Activated CD4-positive, alpha-beta T cell treated with anti-CD3 and anti-CD28 coated beads, Interleukin-2, amount 50 U/mL, for 16 hours (primary cell): ENCODE results near the gene NHLRC1.

Experiments
- DNase-seq: peaks from one replicate; pipeline ENCODE4 v3.0.0-alpha.2; 2020

Gene NHLRC1

GRCh38 chr6:18138906-18139305 is 16.4 kb upstream of the NHLRC1 start:
- no peak for DNase-seq

DNA sequence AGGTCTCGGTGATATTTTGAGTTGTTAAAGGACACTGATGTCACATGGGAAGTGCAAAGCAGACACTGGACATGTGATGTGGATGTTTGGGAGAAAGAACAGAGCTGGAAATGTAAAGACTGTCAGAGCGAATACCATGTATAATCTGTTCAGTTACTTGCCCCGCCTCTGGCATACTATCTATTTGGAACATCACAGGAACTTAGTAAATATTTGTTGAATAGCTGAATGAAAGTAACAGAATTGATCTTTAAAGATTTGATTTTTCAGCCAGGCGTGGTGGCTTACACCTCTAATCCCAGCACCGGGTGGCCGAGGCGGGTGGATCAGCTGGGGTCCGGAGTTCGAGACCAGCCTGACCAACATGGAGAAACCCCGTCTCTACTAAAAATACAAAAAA is 13.8 kb upstream of the NHLRC1 start:
- DNase-seq, result no peak

DNA sequence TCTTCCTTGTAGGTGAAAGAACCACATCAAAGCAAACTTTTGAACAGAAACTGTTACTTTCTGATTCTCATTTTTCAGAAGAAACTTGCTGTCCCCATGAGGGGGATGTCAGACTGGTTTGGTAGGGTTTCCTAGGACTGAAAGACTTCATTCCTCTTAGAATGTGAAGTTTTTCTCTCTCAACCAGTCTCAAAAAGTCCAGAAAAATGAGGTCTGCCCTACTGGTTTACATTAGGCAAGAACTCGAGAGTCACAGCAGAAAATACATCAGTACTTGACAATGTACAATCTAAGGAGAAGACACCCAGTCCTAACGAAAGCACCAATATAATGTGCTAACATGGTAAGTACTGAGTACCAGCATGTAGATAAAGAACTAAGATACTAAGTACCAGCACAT is 12.7 kb upstream of the NHLRC1 start:
- DNase-seq, result no peak

- DNase-seq, result no peak
Observed at GRCh38 chr6:18132346-18132745, 9.9 kb upstream of the NHLRC1 start.

- DNase-seq, result no peak
Observed at GRCh38 chr6:18126121-18126520, 3.6 kb upstream of the NHLRC1 start.

- no peak for DNase-seq
Observed at GRCh38 chr6:18121580-18122127, 823 bp downstream of the NHLRC1 start.

GRCh38 chr6:18119236-18119635 is 3.2 kb downstream of the NHLRC1 start:
- no peak for DNase-seq

- no peak for DNase-seq
Observed at GRCh38 chr6:18118330-18118729, 4.1 kb downstream of the NHLRC1 start.

DNA sequence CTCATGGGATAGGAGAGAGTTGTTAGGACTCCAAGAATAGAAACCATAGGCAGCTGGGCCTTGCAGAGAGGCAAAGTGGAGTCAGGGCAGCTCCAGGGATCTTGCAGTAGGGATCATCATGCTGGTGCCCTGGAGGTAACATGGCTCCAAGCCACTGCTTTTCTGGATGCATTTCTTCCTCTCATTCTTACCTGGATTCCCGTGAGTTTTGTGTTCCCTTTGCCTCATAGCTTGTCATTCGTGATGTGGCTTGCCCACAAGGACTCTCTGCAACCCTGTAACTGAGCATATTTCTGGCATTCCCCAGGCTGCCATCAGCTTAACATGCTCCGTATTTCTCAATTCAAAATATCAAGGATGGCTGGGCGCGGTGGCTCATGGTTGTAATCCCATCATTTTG is 5.3 kb downstream of the NHLRC1 start:
- no peak for DNase-seq

DNA sequence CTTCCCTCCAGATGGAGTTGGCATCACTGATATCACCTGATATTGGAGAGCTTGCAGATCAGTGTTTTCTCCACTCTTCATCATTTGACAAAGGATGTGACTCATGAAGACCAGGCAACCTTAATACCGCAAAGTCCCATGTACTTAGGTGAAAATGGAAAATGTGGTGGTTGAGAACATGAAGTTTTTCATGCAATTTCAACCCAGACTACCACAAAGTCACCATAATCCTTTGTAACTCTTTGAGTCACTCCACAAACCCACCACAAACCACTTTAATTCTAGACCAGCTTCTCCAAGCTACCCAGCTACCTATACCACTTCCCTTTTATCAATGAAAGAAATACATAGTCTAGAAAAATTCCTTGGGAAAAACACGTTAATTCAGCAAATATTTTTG is 7.1 kb downstream of the NHLRC1 start:
- DNase-seq, result peak; percentile 81

- no peak for DNase-seq
Observed at GRCh38 chr6:18110162-18110561, 12.3 kb downstream of the NHLRC1 start.

GRCh38 chr6:18107061-18107460 is 15.4 kb downstream of the NHLRC1 start:
- DNase-seq, result no peak

DNA sequence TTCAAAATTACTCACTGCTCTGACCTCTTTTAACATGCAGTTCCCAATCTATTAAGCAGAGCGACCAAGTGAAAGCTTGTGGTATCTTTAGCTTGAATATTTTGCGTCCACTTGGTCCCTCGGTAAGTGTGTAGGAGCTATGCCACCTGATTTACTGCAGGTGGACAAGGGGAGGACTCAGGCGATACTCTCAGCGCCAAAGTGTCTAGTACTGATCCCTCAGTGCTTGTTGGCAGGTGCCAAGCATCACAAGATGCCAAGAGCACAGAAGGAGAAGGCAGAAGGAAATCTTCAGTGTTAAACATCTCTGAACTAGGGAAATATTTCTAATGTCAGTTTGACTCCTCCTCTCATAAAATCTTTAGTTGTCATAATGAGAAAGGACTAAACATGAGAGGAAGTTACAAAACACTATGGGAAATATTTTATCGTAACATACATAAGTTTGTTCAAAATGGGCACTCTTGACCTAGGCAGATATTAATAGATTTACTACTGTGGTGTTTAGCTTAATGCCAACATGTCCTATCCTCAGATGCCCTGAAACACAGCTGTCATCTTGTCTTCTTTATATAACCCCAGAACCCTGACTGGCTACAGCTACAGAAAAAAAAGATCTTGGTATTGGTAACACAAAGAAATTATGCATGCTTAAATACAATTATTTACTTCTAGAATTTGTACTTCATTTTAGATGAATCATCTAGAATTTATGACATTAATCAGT is 19.5 kb downstream of the NHLRC1 start:
- no peak for DNase-seq

GRCh38 chr6:18101873-18102272 is 20.6 kb downstream of the NHLRC1 start:
- no peak for DNase-seq

- no peak for DNase-seq
Observed at GRCh38 chr6:18101271-18101670, 21.2 kb downstream of the NHLRC1 start.

- DNase-seq, result no peak
Observed at GRCh38 chr6:18100296-18100695, 22.2 kb downstream of the NHLRC1 start.

DNA sequence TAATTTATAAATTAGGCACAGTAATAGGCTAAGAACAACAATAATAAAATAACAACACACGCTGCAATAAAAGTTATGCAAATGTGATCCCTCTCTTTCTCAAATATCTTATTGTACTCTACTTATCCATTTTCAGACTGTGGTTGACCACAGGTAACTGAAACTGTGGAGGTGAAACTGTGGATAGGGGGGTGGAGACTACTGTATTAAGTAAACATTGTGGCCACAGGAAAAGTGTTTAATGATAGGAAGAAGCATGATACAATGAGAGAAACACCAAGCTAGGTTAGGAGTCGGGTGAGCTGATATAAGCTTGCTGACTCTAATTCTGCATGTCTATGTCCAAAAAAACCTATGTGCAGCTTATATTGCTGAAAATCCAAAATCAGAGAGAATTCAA is 23.0 kb downstream of the NHLRC1 start:
- peak; percentile 5 for DNase-seq

DNA sequence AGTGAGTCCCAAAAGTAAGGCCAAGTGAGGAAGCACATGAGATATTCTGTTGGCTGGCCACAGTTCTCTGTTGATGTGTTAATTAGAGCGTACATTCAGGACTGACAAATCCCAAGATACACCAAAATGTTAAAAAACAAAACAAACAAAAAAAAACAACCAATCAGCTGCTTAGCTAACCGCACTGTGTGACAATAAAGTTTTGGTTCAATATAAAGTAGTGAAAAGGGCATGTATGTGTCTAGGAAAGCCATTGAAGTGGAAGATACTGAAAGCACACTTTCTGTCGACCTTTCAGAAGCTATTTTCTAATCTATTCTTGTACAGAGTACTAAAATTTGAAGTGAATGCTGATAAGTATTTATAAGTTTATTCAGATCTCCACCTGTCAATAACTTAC is 26.1 kb downstream of the NHLRC1 start:
- no peak for DNase-seq

DNA sequence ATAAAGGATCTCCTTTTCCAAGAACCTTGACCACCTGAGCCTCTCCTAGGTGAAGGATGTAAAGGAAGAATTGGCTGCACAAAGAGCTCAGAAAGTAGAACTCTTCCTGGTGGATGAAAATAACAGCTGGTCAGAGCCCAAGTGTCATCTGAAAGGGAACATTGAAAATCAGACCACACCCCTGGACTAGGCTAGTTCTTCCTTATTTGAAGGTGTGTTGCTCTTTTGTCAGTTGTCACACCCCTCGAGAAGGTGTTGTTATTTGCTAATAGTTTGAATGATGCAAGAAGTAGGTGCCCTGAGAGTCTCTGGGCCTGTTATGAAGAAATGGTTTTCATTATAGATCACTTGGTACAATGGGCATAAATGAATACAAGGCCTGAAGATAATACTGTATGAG is 31.1 kb downstream of the NHLRC1 start:
- DNase-seq, result no peak

DNA sequence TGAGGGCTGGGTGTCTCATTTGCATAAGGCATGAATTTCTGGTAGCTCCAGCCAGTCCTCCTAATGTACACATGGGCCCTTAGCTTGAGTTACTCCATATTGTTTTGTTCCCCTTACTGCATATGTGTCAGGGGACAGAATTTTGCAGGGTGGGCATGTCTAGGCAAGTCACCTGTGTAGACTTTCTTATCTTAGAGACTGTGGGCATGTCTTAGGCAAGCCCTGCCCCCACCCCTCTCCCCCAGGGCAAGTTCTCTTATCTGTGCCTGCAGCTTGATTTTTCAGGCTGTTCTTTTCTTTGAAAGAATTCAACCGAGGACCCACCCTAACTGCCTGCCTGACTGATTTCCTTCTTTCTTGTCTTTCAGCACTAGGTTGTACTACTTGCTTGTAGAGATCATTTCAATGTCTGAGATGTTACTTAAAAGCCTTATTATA is 32.1 kb downstream of the NHLRC1 start:
- no peak for DNase-seq

DNA sequence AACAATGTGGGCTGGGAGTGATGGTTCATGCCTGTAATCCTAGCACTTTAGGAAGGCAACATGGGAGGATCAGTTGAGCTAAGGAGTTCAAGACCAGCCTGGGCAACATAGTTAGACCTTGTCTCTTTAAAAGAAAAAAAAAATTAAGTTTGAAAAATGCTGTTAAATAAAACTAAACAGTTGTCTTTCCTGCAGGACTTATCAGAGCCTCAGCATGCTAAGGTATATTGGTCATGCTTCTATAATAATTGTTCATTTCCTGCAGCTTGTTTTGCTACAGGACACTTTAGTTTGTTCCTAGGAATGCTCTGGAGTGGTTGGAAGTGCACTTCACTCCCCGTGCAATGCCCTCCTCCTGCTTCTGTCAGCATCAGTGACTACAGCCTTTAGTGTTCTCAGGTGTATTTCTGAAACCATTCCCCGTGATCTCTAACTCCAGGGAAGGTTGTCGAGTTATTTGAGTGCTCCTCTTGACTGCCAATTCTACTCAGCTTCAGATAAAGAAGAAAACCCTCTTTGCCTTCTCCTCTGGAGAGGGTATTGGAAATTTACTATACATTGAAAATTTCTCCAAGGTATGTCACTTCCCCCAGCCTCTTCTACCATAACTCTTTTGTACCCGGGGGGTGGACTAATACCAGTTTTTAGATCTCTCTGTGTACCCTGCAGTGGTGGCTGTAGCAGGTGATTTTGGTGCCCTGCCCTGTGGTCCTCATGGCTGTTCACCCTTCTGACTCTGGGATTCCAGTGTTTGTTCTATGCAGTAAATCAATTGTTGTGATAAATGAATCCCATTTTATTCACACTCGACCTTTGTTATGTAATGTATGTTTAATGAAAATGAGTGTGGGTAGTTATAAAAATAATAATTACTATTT is 33.8 kb downstream of the NHLRC1 start:
- no peak for DNase-seq

DNA sequence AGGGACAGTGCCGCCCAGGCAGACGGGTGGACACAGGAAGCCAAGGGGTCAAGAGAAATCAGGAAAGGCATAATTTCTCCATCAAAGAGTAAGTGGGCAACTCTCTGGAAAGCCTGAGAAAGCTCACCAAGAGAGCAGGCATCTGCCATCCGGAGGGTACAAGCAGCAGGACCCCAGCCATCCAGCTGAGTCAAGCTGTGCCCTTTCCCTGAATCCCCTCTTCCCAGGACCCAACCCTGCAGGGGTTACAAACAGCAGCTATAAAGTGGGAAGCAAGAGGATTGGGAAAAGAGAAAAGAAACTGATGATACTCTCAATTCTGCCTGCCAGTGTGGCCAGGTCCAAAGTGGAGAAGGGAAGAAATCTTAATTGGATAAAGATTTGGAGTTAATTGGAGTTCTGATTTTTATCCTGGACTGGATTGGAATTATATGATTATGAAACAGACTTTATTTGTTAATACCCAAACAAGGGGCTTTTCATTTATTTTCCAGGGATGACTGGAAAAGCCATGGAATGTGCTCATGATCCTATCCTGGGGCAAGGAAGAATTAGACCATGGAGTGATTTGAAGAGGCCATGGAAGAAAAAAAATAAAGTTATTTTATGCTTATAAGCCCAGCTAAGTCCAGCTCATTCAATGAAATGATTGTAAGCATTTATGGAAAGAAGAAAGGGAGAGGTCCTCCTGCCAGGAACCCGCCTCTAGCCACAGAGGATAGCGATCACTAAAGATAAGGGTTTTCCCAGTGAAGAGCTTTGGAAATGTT is 34.9 kb downstream of the NHLRC1 start:
- no peak for DNase-seq

GRCh38 chr6:18081025-18081668 is 41.3 kb downstream of the NHLRC1 start:
- DNase-seq, result no peak
